Transverse colon (tissue), 4 donors: Measurements from ENCODE around the gene GCNT3.
A peak's percentile ranks its signal among the peaks of the same experiment; 100 is the strongest.

ENCODE experiments used
- CTCF ChIP-seq, 5 experiments: fragments of 200-600 bp in 3 of 5; fragments of 450-650 bp in 2 of 5; sonication (generic) in 3 of 5; IDR thresholded peaks; 1 replicate in 2 of 5; 2 replicates in 3 of 5; pipeline ENCODE4 v1.5.1; 2016 to 2017; ENCODE audit warnings: antibody characterized with exemption in 5 of 5, inconsistent platforms in 3 of 5, mild to moderate bottlenecking in 2 of 5, moderate library complexity in 1 of 5
- EP300 ChIP-seq: sonication (generic); formaldehyde crosslinking; IDR thresholded peaks from one replicate; pipeline ENCODE4 v1.6.1; 2017; ENCODE audit warnings: antibody characterized with exemption, low read depth
- POLR2A ChIP-seq: fragments of 450-650 bp; IDR thresholded peaks from one replicate; pipeline ENCODE4 v1.6.1; 2016; ENCODE audit warnings: antibody characterized with exemption, mild to moderate bottlenecking, moderate library complexity
- POLR2AphosphoS5 ChIP-seq, 3 donors: sonication (generic); formaldehyde crosslinking; IDR thresholded peaks; one replicate each; pipeline ENCODE4 v1.6.1; 2016; ENCODE audit warnings: antibody characterized with exemption in 3 of 3

- TF ChIP-seq POLR2A (no peak), CTCF (IDR thresholded peaks at IDR 0.05) (no peak), EP300 (no peak), POLR2AphosphoS5 (IDR thresholded peaks at IDR 0.05) (peak in 2 of 3 donors; percentile 32 to 76)
These were observed 41.3 kb upstream of the GCNT3 start for GRCh38 chr15:59570315-59570714.
